HG03439 (cell line): ENCODE measurements around the gene RBBP8.

Experiments used
- ATAC-seq: cut with Tn5 transposase; IDR thresholded peaks from one replicate; pipeline ENCODE4 v1.9.1; 2021; ENCODE audit warnings: mild to moderate bottlenecking, moderate library complexity; ENCODE audit not compliant: unreplicated experiment

RBBP8 gene

GRCh38 chr18:22987547-22988189 lies 54.5 kb downstream of the RBBP8 start:
- ATAC-seq = no peak

GRCh38 chr18:22988208-22988607 lies 55.1 kb downstream of the RBBP8 start:
- no peak for ATAC-seq

- no peak for ATAC-seq
These were observed 65.2 kb downstream of the RBBP8 start for GRCh38 chr18:22998344-22998743.

GRCh38 chr18:22999212-22999611 lies 66.1 kb downstream of the RBBP8 start:
- no peak for ATAC-seq

- ATAC-seq = no peak
These were observed 66.5 kb downstream of the RBBP8 start for GRCh38 chr18:22999647-23000046.

GRCh38 chr18:23003289-23003688 lies 70.2 kb downstream of the RBBP8 start:
- ATAC-seq = no peak

GRCh38 chr18:23012249-23012648 lies 79.1 kb downstream of the RBBP8 start:
- no peak for ATAC-seq

- no peak for ATAC-seq
These were observed 87.6 kb downstream of the RBBP8 start for GRCh38 chr18:23020555-23021294.

- ATAC-seq = no peak
These were observed 88.5 kb downstream of the RBBP8 start for GRCh38 chr18:23021623-23022022.

GRCh38 chr18:23032030-23032582 lies 99.0 kb downstream of the RBBP8 start:
- no peak for ATAC-seq

GRCh38 chr18:23033056-23033455 lies 99.9 kb downstream of the RBBP8 start:
- ATAC-seq = no peak

- ATAC-seq = no peak
These were observed 103.6 kb downstream of the RBBP8 start for GRCh38 chr18:23036660-23037201.

GRCh38 chr18:23037646-23038045 lies 104.5 kb downstream of the RBBP8 start:
- ATAC-seq = no peak

- ATAC-seq = no peak
These were observed 105.6 kb downstream of the RBBP8 start for GRCh38 chr18:23038712-23039111.

GRCh38 chr18:23042133-23042532 lies 109.0 kb downstream of the RBBP8 start:
- ATAC-seq = no peak

GRCh38 chr18:23043803-23044376 lies 110.8 kb downstream of the RBBP8 start:
- ATAC-seq = no peak

- ATAC-seq = no peak
These were observed 116.7 kb downstream of the RBBP8 start for GRCh38 chr18:23049698-23050373.

GRCh38 chr18:23053776-23054457 lies 120.8 kb downstream of the RBBP8 start:
- ATAC-seq = no peak

GRCh38 chr18:23054553-23054952 lies 121.4 kb downstream of the RBBP8 start:
- ATAC-seq = no peak

GRCh38 chr18:23056315-23056714 lies 123.2 kb downstream of the RBBP8 start:
- no peak for ATAC-seq

- ATAC-seq = no peak
These were observed 124.0 kb downstream of the RBBP8 start for GRCh38 chr18:23057096-23057495.
